ENCODE measurements around the gene WFDC12. TPM values are rescaled to one million over a fixed set of nuclear protein-coding genes. Genes with fewer than 3 reads are reported as not detected.
A peak's percentile ranks its signal among the peaks of the same experiment; 100 is the strongest.
"Not testable (repeated sequence)": the region's sequence is repeated elsewhere in the genome, so short reads cannot be mapped to it uniquely, and the experiment has no call there.

Gene WFDC12
- total and polyA plus RNA-seq, 4 donors, result 0.85 to 5.9 (median 3.5) TPM

DNA sequence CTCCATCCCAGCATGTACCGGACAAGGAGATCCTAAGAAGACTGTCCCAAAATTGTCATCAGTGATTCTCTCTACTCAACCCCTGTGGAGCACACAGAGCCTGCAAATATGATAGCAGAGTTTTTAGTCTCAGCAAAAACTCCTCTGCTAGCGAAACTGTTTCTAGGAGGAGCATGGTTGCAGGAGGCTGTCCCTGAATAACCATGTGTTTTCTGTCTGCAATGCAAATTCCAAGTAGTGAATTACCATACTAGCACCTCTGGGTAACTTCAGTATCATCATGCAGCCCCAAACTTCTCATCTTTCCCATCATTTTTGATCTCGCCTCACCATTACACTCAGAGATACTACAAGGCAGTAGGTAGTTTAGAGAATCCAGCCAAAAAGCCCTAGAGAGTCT, 24.8 kb upstream of the WFDC12 start:
- DNase-seq, result no peak
- Histone ChIP-seq H3K36me3 (ENCODE audit: control insufficient read depth in 4 of 4, insufficient read depth in 4 of 4, low read length in 4 of 4) (no peaks in the 10 kb centered on the region), H3K4me1 (ENCODE audit: control insufficient read depth in 5 of 5, insufficient read depth in 5 of 5, low read length in 5 of 5) (peaks cover 0 to 2% (median 0%) of the 10 kb centered on the region in 5 donors), H3K9me3 (ENCODE audit: control insufficient read depth in 4 of 4, insufficient read depth in 3 of 4, low read length in 3 of 4) (peaks cover 0 to 2% (median 0%) of the 10 kb centered on the region in 4 donors), H3K4me3 (no peak overlapping the region), H3K27ac (ENCODE audit: low read depth in 1 of 2, low read length in 1 of 2) (no peak overlapping the region), H3K9ac (ENCODE audit: insufficient read depth in 1 of 2, low read length in 2 of 2) (no peak overlapping the region), H3K27me3 (ENCODE audit: control insufficient read depth in 3 of 3, insufficient read depth in 3 of 3, low read length in 2 of 3) (peaks cover 0 to 17% (median 0%) of the 10 kb centered on the region in 3 donors)
- ATAC-seq (ENCODE audit: insufficient read depth, low FRiP score), result no peak
- TF ChIP-seq CTCF (IDR thresholded peaks at IDR 0.05; ENCODE audit: control extremely low read depth, extremely low read depth), result no peak
- 92 to 93% methylated on average over 3 of the region's 3 CpGs for WGBS, 2 donors

DNA sequence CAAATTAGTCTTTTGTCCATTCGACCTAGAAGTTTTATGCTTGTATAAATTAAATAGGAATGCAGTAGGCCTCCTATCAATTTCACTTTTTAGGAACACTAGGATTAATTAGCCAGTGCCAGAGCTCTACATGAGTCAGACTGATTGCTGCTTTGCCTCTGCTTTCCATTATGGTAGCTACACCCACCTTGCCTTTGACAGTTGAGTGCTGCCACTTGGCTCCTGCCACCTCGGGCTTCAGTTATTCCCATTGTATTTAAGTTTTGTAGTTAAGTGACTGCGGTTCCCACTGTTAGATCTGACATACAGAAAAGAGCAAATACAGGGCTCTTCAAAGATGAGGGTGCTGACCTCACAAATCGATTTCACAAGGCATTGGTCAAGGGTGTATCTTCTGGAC, 16.6 kb upstream of the WFDC12 start:
- Histone ChIP-seq H3K4me3 (no peak overlapping the region), H3K36me3 (ENCODE audit: control insufficient read depth in 4 of 4, insufficient read depth in 4 of 4, low read length in 4 of 4) (no peaks in the 10 kb centered on the region), H3K27ac (ENCODE audit: low read depth in 1 of 2, low read length in 1 of 2) (no peak overlapping the region), H3K27me3 (ENCODE audit: control insufficient read depth in 3 of 3, insufficient read depth in 3 of 3, low read length in 2 of 3) (peaks cover 0 to 3% (median 0%) of the 10 kb centered on the region in 3 donors), H3K4me1 (ENCODE audit: control insufficient read depth in 5 of 5, insufficient read depth in 5 of 5, low read length in 5 of 5) (no peaks in the 10 kb centered on the region), H3K9ac (ENCODE audit: insufficient read depth in 1 of 2, low read length in 2 of 2) (no peak overlapping the region), H3K9me3 (ENCODE audit: control insufficient read depth in 4 of 4, insufficient read depth in 3 of 4, low read length in 3 of 4) (no peaks in the 10 kb centered on the region)
- ATAC-seq (ENCODE audit: insufficient read depth, low FRiP score) (no peak), DNase-seq (no peak)
- 80 to 89% methylated on average over 4 of the region's 4 CpGs for WGBS, 2 donors
- TF ChIP-seq CTCF (IDR thresholded peaks at IDR 0.05; ENCODE audit: control extremely low read depth, extremely low read depth), result no peak

- H3K4me1 ChIP-seq (ENCODE audit: control insufficient read depth in 5 of 5, insufficient read depth in 5 of 5, low read length in 5 of 5); H3K27ac ChIP-seq (ENCODE audit: low read depth in 1 of 2, low read length in 1 of 2); ATAC-seq (ENCODE audit: insufficient read depth, low FRiP score); H3K36me3 ChIP-seq (ENCODE audit: control insufficient read depth in 4 of 4, insufficient read depth in 4 of 4, low read length in 4 of 4); H3K4me3 ChIP-seq; H3K9me3 ChIP-seq (ENCODE audit: control insufficient read depth in 4 of 4, insufficient read depth in 3 of 4, low read length in 3 of 4); DNase-seq; H3K27me3 ChIP-seq (ENCODE audit: control insufficient read depth in 3 of 3, insufficient read depth in 3 of 3, low read length in 2 of 3); H3K9ac ChIP-seq (ENCODE audit: insufficient read depth in 1 of 2, low read length in 2 of 2): not testable (repeated sequence)
- WGBS, 2 donors, result 96 to 99% methylated on average over 5 of the region's 5 CpGs
These were observed 15.6 kb upstream of the WFDC12 start for GRCh38 chr20:45139733-45140375.

GRCh38 chr20:45138561-45139300, 14.5 kb upstream of the WFDC12 start:
- Histone ChIP-seq H3K4me3 (no peak overlapping the region), H3K9me3 (ENCODE audit: control insufficient read depth in 4 of 4, insufficient read depth in 3 of 4, low read length in 3 of 4) (peaks cover 0 to 3% (median 0%) of the 10 kb centered on the region in 4 donors), H3K4me1 (ENCODE audit: control insufficient read depth in 5 of 5, insufficient read depth in 5 of 5, low read length in 5 of 5) (peaks cover 0 to 2% (median 0%) of the 10 kb centered on the region in 5 donors), H3K27me3 (ENCODE audit: control insufficient read depth in 3 of 3, insufficient read depth in 3 of 3, low read length in 2 of 3) (no peaks in the 10 kb centered on the region), H3K27ac (ENCODE audit: low read depth in 1 of 2, low read length in 1 of 2) (no peak overlapping the region), H3K36me3 (ENCODE audit: control insufficient read depth in 4 of 4, insufficient read depth in 4 of 4, low read length in 4 of 4) (no peaks in the 10 kb centered on the region), H3K9ac (ENCODE audit: insufficient read depth in 1 of 2, low read length in 2 of 2) (no peak overlapping the region)
- ATAC-seq (ENCODE audit: insufficient read depth, low FRiP score) (peak; percentile 62), DNase-seq (no peak)
- TF ChIP-seq CTCF (IDR thresholded peaks at IDR 0.05; ENCODE audit: control extremely low read depth, extremely low read depth), result peak; percentile 26
- 36 to 44% methylated on average over 20 of the region's 20 CpGs for WGBS, 2 donors

All from lung (tissue), 12 donors.